T-helper 2 cell treated with Interferon-gamma antibody and Interleukin-4, amounts not matched to agents 5 μg/mL and 100 μg/mL, for 36 hours (primary cell): ENCODE data around the gene TMEM150A.
"Not testable (repeated sequence)": the region's sequence is repeated elsewhere in the genome, so short reads cannot be mapped to it uniquely, and the experiment has no call there.

Source experiments
- DNase-seq: peaks from one replicate; pipeline ENCODE4 v3.0.0; 2021; ENCODE audit warnings: low spot score
- H3K27ac Mint-ChIP-seq: one replicate; pipeline ENCODE4 v1.8.0; 2021; ENCODE audit warnings: mild to moderate bottlenecking, mixed read lengths
- H3K27me3 Mint-ChIP-seq: one replicate; pipeline ENCODE4 v1.8.0; 2021; ENCODE audit warnings: low read depth, mixed read lengths
- H3K36me3 Mint-ChIP-seq: one replicate; pipeline ENCODE4 v1.8.0; 2021; ENCODE audit warnings: low read depth, mixed read lengths
- H3K4me1 Mint-ChIP-seq: one replicate; pipeline ENCODE4 v1.8.0; 2021; ENCODE audit warnings: low read depth, mixed read lengths
- H3K4me3 Mint-ChIP-seq: one replicate; pipeline ENCODE4 v1.8.0; 2022; ENCODE audit warnings: mild to moderate bottlenecking, moderate library complexity, mixed read lengths
- H3K9me3 Mint-ChIP-seq: one replicate; pipeline ENCODE4 v1.8.0; 2021; ENCODE audit warnings: mixed read lengths

TMEM150A gene

DNA sequence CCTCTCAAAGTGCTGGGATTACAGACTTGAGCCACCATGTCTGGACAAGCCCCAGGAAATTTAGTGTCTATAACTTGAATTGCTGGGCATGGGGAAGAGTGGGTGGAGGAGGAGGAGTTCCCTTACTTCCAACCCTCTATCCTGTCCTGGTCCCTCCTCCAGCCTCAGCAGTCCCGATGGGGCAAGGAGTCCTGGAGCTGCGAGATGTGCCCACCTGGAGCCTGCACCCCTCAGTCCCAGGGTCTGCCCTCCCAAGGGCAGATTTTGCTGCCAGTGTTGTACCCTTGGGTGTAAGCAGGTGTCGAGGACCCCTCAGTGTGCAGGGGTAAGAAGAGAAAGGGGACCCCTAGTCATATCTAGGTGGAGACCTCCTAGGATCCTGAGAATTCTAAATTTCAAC lies 22.3 kb downstream of the TMEM150A start:
- no peaks in the 10 kb centered on the region for H3K9me3 Mint-ChIP-seq
- H3K27ac Mint-ChIP-seq = peak overlapping the region; percentile 55
- peaks cover 38% of the 10 kb centered on the region for H3K4me1 Mint-ChIP-seq
- H3K4me3 Mint-ChIP-seq = peak overlapping the region; percentile 52
- no peaks in the 10 kb centered on the region for H3K27me3 Mint-ChIP-seq
- H3K36me3 Mint-ChIP-seq = peaks cover 34% of the 10 kb centered on the region
- no peak for DNase-seq

- peaks cover 34% of the 10 kb centered on the region for H3K36me3 Mint-ChIP-seq
- no peaks in the 10 kb centered on the region for H3K9me3 Mint-ChIP-seq
- H3K4me1 Mint-ChIP-seq = peaks cover 34% of the 10 kb centered on the region
- H3K27me3 Mint-ChIP-seq = no peaks in the 10 kb centered on the region
- H3K4me3 Mint-ChIP-seq = peak overlapping the region; percentile 96
- no peak for DNase-seq
- H3K27ac Mint-ChIP-seq = peak overlapping the region; percentile 86
Measured at GRCh38 chr2:85579266-85579935, 23.1 kb downstream of the TMEM150A start.

GRCh38 chr2:85578243-85579180 lies 24.0 kb downstream of the TMEM150A start:
- no peak for DNase-seq
- Mint-ChIP-seq H3K27me3 (no peaks in the 10 kb centered on the region), H3K27ac (peak overlapping the region; percentile 86), H3K4me1 (peaks cover 29% of the 10 kb centered on the region), H3K36me3 (peaks cover 33% of the 10 kb centered on the region), H3K9me3 (no peaks in the 10 kb centered on the region), H3K4me3 (peak overlapping the region; percentile 96)

- DNase-seq = peak; percentile 46
- Mint-ChIP-seq H3K4me1 (peaks cover 26% of the 10 kb centered on the region), H3K36me3 (peaks cover 27% of the 10 kb centered on the region)
Measured at GRCh38 chr2:85577386-85578242, 24.9 kb downstream of the TMEM150A start, which contains the start of gene VAMP8. TSS of gene VAMP8 (plus strand) at chr2:85577586. CDS start at chr2:85577647, 61 bp downstream.

GRCh38 chr2:85577063-85577385 lies 25.5 kb downstream of the TMEM150A start:
- Mint-ChIP-seq H3K4me1 (peaks cover 25% of the 10 kb centered on the region), H3K27ac (peak overlapping the region; percentile 86), H3K27me3 (peaks cover 6% of the 10 kb centered on the region), H3K36me3 (peaks cover 23% of the 10 kb centered on the region), H3K9me3 (no peaks in the 10 kb centered on the region), H3K4me3 (peak overlapping the region; percentile 96)
- no peak for DNase-seq

More at GRCh38 chr2:85577386-85578242, 24.9 kb downstream of the TMEM150A start, which contains the start of gene VAMP8:
- Mint-ChIP-seq H3K27ac (peak within 1 kb of the TSS; percentile 86), H3K9me3 (no peaks in the 10 kb centered on the region), H3K4me3 (peak within 1 kb of the TSS; percentile 96), H3K27me3 (peaks cover 2% of the 10 kb centered on the region)

GRCh38 chr2:85575739-85576138 lies 26.8 kb downstream of the TMEM150A start:
- Mint-ChIP-seq H3K27ac (no peak overlapping the region), H3K4me3 (no peak overlapping the region), H3K36me3 (peaks cover 16% of the 10 kb centered on the region), H3K27me3 (peaks cover 17% of the 10 kb centered on the region), H3K4me1 (peaks cover 25% of the 10 kb centered on the region), H3K9me3 (no peaks in the 10 kb centered on the region)
- no peak for DNase-seq

- no peaks in the 10 kb centered on the region for H3K9me3 Mint-ChIP-seq
- H3K4me1 Mint-ChIP-seq = peaks cover 11% of the 10 kb centered on the region
- DNase-seq = no peak
- peaks cover 12% of the 10 kb centered on the region for H3K27me3 Mint-ChIP-seq
- no peak overlapping the region for H3K27ac Mint-ChIP-seq
- no peak overlapping the region for H3K4me3 Mint-ChIP-seq
- no peaks in the 10 kb centered on the region for H3K36me3 Mint-ChIP-seq
Measured at GRCh38 chr2:85566265-85566664, 36.2 kb downstream of the TMEM150A start.

GRCh38 chr2:85564144-85564563 lies 38.3 kb downstream of the TMEM150A start:
- Mint-ChIP-seq H3K4me3 (no peak overlapping the region), H3K27ac (no peak overlapping the region), H3K9me3 (no peaks in the 10 kb centered on the region), H3K4me1 (peaks cover 24% of the 10 kb centered on the region), H3K27me3 (no peaks in the 10 kb centered on the region), H3K36me3 (no peaks in the 10 kb centered on the region)
- DNase-seq = no peak

DNA sequence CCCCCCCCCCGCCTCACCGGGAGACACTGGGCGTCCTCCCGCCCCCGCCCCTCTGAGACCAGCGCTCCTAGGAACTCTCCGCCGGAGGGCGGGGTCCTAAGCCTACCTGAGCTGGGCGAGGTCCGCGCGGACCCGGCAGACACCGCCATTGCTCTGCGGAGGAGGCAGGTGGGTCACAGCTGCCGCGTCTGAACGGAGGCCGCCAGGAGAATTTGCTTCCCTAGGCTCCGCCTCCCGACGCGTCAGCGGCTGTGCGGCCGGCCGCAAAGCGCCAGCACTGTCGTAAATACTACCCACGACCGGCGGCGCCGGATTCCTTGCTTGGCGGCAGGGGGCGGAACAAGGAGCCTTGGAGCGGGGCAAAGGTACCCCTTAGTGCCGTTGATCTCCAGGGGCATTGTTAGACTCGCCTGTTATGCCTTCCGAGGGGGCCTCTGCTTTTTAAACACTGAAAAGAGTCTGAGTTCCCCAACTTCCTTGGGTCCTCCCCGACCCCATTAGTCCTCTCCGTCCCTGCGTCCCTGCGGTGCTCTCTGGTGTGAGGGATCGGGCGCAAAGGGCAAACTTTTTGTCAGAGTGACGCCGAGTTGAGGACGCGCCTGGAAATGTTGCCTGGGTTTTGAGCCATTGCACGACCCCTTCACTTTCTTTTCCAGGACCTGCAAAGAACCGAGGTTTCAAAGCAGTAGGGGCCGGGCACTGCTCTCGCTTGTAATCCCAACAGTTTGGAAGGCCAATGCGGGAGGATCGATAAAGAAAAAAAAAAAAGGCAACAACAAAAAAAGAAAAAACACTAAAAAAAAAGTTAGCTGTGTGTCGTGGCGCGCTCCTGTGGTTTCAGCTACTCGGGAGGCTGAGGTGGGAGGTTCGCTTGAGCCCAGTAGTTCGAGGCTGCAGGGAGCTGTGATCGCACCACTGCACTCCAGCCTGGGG lies 41.0 kb downstream of the TMEM150A start, which contains the start of gene GGCX:
GGCX (minus strand) TSS at position 214 of the 933 bp plus-strand sequence; CDS start at position 149, 65 bp downstream.
- Mint-ChIP-seq H3K9me3 (no peaks in the 10 kb centered on the region), H3K4me3 (peak within 1 kb of the TSS; percentile 95), H3K36me3 (peaks cover 7% of the 10 kb centered on the region), H3K4me1 (peaks cover 24% of the 10 kb centered on the region), H3K27me3 (no peaks in the 10 kb centered on the region), H3K27ac (peak within 1 kb of the TSS; percentile 96)
- peak; percentile 87 for DNase-seq

DNA sequence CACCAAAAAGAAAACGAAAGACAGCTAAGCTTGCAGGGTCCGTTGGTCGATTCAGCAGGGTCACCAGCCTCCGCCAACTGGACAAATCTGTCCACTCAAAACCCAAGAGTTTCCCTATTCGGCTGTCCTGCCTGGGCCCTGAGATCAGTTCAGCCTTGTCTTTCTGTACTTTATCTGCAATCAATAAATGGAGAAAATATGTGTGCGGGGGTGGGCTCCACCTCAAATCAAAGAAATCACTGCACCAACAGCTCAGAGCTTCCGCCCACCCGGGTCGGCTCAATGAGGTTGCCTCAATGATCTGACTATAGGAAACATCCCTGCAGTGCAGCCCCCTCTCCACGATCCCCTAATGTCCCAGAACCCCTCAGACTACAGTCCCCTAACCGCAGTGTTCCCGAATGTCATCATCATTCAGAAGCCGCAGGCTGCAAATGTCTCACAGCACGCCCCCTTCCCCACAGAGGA lies 41.7 kb downstream of the TMEM150A start:
- DNase-seq = no peak
- Mint-ChIP-seq H3K27me3 (no peaks in the 10 kb centered on the region), H3K36me3 (peaks cover 7% of the 10 kb centered on the region), H3K4me3 (peak overlapping the region; percentile 95), H3K9me3 (no peaks in the 10 kb centered on the region), H3K4me1 (peaks cover 24% of the 10 kb centered on the region), H3K27ac (peak overlapping the region; percentile 96)

DNA sequence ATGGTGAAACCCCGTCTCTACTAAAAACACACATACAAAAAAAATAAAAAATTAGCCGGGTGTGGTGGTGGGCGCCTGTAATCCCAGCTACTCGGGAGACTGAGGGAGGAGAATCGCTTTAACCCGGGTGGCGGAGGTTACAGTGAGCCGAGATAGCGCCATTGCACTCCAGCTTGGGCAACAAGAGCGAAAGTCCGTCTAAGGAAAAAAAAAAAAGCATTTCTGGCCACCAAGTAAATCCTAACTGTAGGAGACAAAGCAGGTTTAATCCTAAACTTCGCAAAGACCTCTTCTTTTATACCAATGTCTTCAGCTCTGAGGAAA lies 42.1 kb downstream of the TMEM150A start:
- H3K36me3 Mint-ChIP-seq, DNase-seq, H3K9me3 Mint-ChIP-seq, H3K27me3 Mint-ChIP-seq: not testable (repeated sequence)
- peak overlapping the region; percentile 96 for H3K27ac Mint-ChIP-seq
- peak overlapping the region; percentile 95 for H3K4me3 Mint-ChIP-seq
- peaks cover 24% of the 10 kb centered on the region for H3K4me1 Mint-ChIP-seq

DNA sequence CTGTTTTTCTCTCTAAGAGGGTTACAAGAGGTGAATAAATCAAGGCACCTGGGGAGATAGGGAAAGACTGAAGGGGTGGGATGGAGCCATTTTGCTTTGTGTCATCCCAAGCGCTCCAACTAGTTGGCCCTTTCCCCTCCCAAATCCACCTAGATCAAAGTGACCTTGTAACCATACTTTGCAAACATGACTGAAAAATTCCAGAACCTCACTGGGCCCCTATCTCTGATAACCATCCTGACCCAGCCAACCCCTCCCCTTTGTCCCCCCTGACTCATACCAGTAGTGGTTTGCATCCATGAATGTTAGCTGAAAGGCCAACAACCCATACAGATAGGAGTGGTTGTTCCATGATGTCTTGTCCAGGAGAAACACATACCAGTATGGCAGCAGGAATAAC lies 44.3 kb downstream of the TMEM150A start:
- H3K27ac Mint-ChIP-seq = no peak overlapping the region
- no peak for DNase-seq
- H3K4me3 Mint-ChIP-seq = peak overlapping the region; percentile 10
- H3K9me3 Mint-ChIP-seq = no peaks in the 10 kb centered on the region
- peaks cover 18% of the 10 kb centered on the region for H3K4me1 Mint-ChIP-seq
- H3K36me3 Mint-ChIP-seq = peaks cover 16% of the 10 kb centered on the region
- no peaks in the 10 kb centered on the region for H3K27me3 Mint-ChIP-seq
